ENCODE data around the gene PCDH15.

PCDH15 gene

GRCh38 chr10:53894145-53894544 lies 906.9 kb downstream of the PCDH15 start:
- Histone ChIP-seq H3K27ac (no peak overlapping the region), H3K36me3 (no peaks in the 10 kb centered on the region), H3K4me3 (ENCODE audit: low read depth in 1 of 2, low read length in 1 of 2) (no peak overlapping the region), H3K4me1 (ENCODE audit: control insufficient read depth in 1 of 2, insufficient read depth in 1 of 2, low read depth in 1 of 2, low read length in 1 of 2) (no peaks in the 10 kb centered on the region), H3K27me3 (no peaks in the 10 kb centered on the region), H3K9me3 (no peaks in the 10 kb centered on the region)
- TF ChIP-seq CTCF (IDR thresholded peaks at IDR 0.05): no peak

GRCh38 chr10:53893061-53893460 lies 908.0 kb downstream of the PCDH15 start:
- Histone ChIP-seq H3K9me3 (no peaks in the 10 kb centered on the region), H3K4me1 (ENCODE audit: control insufficient read depth in 1 of 2, insufficient read depth in 1 of 2, low read depth in 1 of 2, low read length in 1 of 2) (no peaks in the 10 kb centered on the region), H3K4me3 (ENCODE audit: low read depth in 1 of 2, low read length in 1 of 2) (no peak overlapping the region), H3K27me3 (no peaks in the 10 kb centered on the region), H3K27ac (no peak overlapping the region), H3K36me3 (no peaks in the 10 kb centered on the region)
- no peak for TF ChIP-seq CTCF (IDR thresholded peaks at IDR 0.05)

GRCh38 chr10:53886325-53887300 lies 914.4 kb downstream of the PCDH15 start:
- TF ChIP-seq CTCF (IDR thresholded peaks at IDR 0.05): no peak
- H3K27me3 ChIP-seq: no peaks in the 10 kb centered on the region
- H3K9me3 ChIP-seq: no peaks in the 10 kb centered on the region
- no peaks in the 10 kb centered on the region for H3K36me3 ChIP-seq
- no peaks in the 10 kb centered on the region for H3K4me1 ChIP-seq (ENCODE audit: control insufficient read depth in 1 of 2, insufficient read depth in 1 of 2, low read depth in 1 of 2, low read length in 1 of 2)
- no peak overlapping the region for H3K4me3 ChIP-seq (ENCODE audit: low read depth in 1 of 2, low read length in 1 of 2)
- no peak overlapping the region for H3K27ac ChIP-seq

- Histone ChIP-seq H3K9me3 (no peaks in the 10 kb centered on the region), H3K4me3 (ENCODE audit: low read depth in 1 of 2, low read length in 1 of 2) (no peak overlapping the region), H3K27ac (no peak overlapping the region), H3K36me3 (no peaks in the 10 kb centered on the region), H3K4me1 (ENCODE audit: control insufficient read depth in 1 of 2, insufficient read depth in 1 of 2, low read depth in 1 of 2, low read length in 1 of 2) (no peaks in the 10 kb centered on the region), H3K27me3 (no peaks in the 10 kb centered on the region)
- no peak for TF ChIP-seq CTCF (IDR thresholded peaks at IDR 0.05)
Observed at GRCh38 chr10:53864846-53865245, 936.2 kb downstream of the PCDH15 start.

- Histone ChIP-seq H3K4me1 (ENCODE audit: control insufficient read depth in 1 of 2, insufficient read depth in 1 of 2, low read depth in 1 of 2, low read length in 1 of 2) (no peaks in the 10 kb centered on the region), H3K27ac (no peak overlapping the region)
Observed at GRCh38 chr10:53852450-53853175, 948.4 kb downstream of the PCDH15 start.

More at GRCh38 chr10:53852450-53853175, 948.4 kb downstream of the PCDH15 start:
- no peak overlapping the region for H3K4me3 ChIP-seq (ENCODE audit: low read depth in 1 of 2, low read length in 1 of 2)
- no peak for TF ChIP-seq CTCF (IDR thresholded peaks at IDR 0.05)
- H3K36me3 ChIP-seq: no peaks in the 10 kb centered on the region
- no peaks in the 10 kb centered on the region for H3K9me3 ChIP-seq
- H3K27me3 ChIP-seq: no peaks in the 10 kb centered on the region

All from neutrophil (primary cell).